Retinal pigment epithelial cell (primary cell): ENCODE measurements around the gene STYXL1.

Source experiments
- DNase-seq: peaks from one replicate; pipeline ENCODE4 v3.0.0-alpha.2; 2010; ENCODE audit warnings: low read depth
- H3K4me3 ChIP-seq: 2 replicates; pipeline ENCODE4 v1.5.1; 2011; ENCODE audit warnings: mild to moderate bottlenecking, low read length, control low read depth, moderate library complexity
- CTCF ChIP-seq: conservative IDR thresholded peaks from 2 replicates; pipeline ENCODE4 v1.5.1; 2011; ENCODE audit warnings: low read depth, low read length, control low read depth, inconsistent platforms

STYXL1 gene

GRCh38 chr7:75995996-75996395, 51.8 kb downstream of the STYXL1 start:
- no peak overlapping the region for H3K4me3 ChIP-seq
- DNase-seq: no peak
- TF ChIP-seq CTCF: no peak

- no peak for DNase-seq
- H3K4me3 ChIP-seq: peak overlapping the region; percentile 53
- TF ChIP-seq CTCF: no peak
Observed at GRCh38 chr7:75995052-75995471, 52.7 kb downstream of the STYXL1 start.

DNA sequence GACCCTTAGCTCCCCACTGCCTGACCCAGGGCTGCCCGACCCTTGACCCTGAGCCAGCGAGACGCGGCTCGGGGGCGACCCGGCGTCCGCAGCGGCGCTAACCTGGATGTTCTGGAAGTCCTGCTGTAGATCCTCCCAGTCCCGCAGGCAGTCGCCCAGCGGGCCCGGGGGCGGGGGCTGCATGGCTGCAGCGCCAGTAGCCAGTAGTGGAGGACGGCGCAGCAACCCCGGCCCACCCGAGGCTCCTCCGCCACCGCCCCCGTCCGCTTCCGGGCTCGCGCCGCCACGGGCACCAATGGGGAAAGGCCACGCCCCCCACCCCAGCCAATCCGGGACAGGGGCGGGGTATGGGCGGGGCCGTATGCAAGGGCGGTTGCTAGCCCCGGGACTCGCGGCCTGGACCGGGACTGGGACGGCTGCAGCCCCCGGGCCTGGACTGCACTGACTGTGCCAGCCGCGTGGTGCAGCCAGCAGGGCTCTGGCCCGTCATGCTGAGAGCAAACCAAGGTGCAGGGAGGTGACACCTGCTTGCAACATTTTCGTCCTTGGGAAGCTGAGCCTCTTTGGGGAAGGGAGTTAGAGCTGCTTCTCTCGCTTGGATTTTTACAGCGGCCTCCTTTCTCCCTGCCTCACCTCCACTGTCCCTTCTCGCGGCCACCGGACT, 53.3 kb downstream of the STYXL1 start, which contains the start of gene TMEM120A:
TMEM120A (minus strand) TSS at position 208 of the 664 bp plus-strand sequence; CDS start at position 183, 25 bp downstream.
- peak; percentile 67 for DNase-seq
- H3K4me3 ChIP-seq: peak within 1 kb of the TSS; percentile 74
- no peak for TF ChIP-seq CTCF

GRCh38 chr7:75993689-75994387, 54.0 kb downstream of the STYXL1 start:
- TF ChIP-seq CTCF: no peak
- no peak for DNase-seq
- H3K4me3 ChIP-seq: peak overlapping the region; percentile 74

- DNase-seq: no peak
- no peak for TF ChIP-seq CTCF
- H3K4me3 ChIP-seq: no peak overlapping the region
Observed at GRCh38 chr7:75992083-75992755, 55.6 kb downstream of the STYXL1 start.

DNA sequence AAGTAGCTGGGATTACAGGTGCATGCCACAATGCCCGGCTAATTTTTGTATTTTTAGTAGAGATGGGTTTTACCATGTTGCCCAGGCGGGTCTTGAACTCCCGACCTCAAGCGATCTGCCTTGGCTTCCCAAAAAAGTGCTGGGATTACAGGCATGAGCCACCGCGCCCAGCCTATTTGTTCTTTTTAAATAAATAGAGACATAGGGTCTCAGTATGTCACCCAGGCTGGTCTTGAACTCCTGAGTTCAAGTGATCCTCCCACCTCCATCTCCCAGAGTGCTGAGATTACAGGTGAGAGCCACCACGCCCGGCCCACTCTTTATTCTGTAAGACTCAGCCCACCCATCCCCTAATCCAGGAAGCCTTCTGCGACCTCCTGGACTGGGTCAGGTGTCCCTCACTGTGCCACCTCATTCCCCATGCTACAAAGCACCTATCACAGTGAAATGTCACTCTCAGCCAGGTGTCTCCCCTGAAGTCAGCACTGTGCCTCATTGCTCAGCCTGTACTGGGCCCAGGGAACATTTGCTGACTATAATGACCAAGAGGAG, 56.2 kb downstream of the STYXL1 start:
- no peak for DNase-seq
- H3K4me3 ChIP-seq: no peak overlapping the region
- no peak for TF ChIP-seq CTCF
